ENCODE data around the gene RASAL3. TPM values are rescaled to one million over a fixed set of nuclear protein-coding genes. Genes with fewer than 3 reads are reported as not detected.

The RASAL3 gene
- total and polyA plus RNA-seq, 2 of the 4 experiments (the other 2 are of a cell fraction) = 0.07 TPM; not detected in 1

- H3K4me1 ChIP-seq (ENCODE audit: control insufficient read depth, insufficient read depth, low read length) = peaks cover 8% of the 10 kb centered on the region
- ChIA-PET POLR2A (ENCODE audit: unreplicated experiment) (no interaction called here), CTCF (no interaction called here)
- H4K91ac ChIP-seq (ENCODE audit: insufficient read depth, low read depth, low read length) = no peak overlapping the region
- H3K14ac ChIP-seq (replicated peaks; ENCODE audit: low read depth, low read length) = no peak overlapping the region
- BruUV-seq (replicated peaks) = no TSS peak
- no peaks in the 10 kb centered on the region for H3K27me3 ChIP-seq (ENCODE audit: control insufficient read depth, insufficient read depth, low read length)
- no peak overlapping the region for H2BK120ac ChIP-seq (ENCODE audit: low read depth, low read length)
- H2BK5ac ChIP-seq (ENCODE audit: low read depth, low read length, poor library complexity, severe bottlenecking) = no peak overlapping the region
- H3K4me3 ChIP-seq (ENCODE audit: insufficient read depth, low read depth, low read length) = no peak overlapping the region
- no peak overlapping the region for H3K56ac ChIP-seq (ENCODE audit: extremely low read depth, insufficient read depth, low read length)
- H2AFZ ChIP-seq (replicated peaks; ENCODE audit: low read length, poor library complexity) = no peak overlapping the region
- 0 out of 2 replicates have a peak, but pooled peaks cover 3% of the 10 kb centered on the region for H3K9me1 ChIP-seq (ENCODE audit: insufficient read depth, low read length)
- H4K5ac ChIP-seq (ENCODE audit: low read depth, low read length) = no peak overlapping the region
- H4K8ac ChIP-seq (ENCODE audit: low read depth in 2 of 2, low read length in 2 of 2) = no peak overlapping the region
- TF ChIP-seq MXI1 (IDR thresholded peaks at IDR 0.05; ENCODE audit: borderline replicate concordance, low read depth, low read length) (no peak), FOS (IDR thresholded peaks at IDR 0.05; ENCODE audit: low read depth, low read length) (no peak), RAD21 (IDR thresholded peaks at IDR 0.05; ENCODE audit: low read length) (no peak), NFE2L2 (IDR thresholded peaks at IDR 0.05; ENCODE audit: low read depth, low read length) (no peak), BHLHE40 (IDR thresholded peaks at IDR 0.05; ENCODE audit: low read depth, low read length) (no peak), MAZ (IDR thresholded peaks at IDR 0.05; ENCODE audit: borderline replicate concordance, low read depth, low read length) (no peak), CTCF (conservative IDR thresholded peaks at IDR 0.05; ENCODE audit: low read depth, low read length) (no peak), MAFK (IDR thresholded peaks at IDR 0.05; ENCODE audit: low read depth, low read length) (no peak), SMC3 (IDR thresholded peaks at IDR 0.05; ENCODE audit: low read depth, low read length) (no peak), RFX5 (IDR thresholded peaks at IDR 0.05; ENCODE audit: low read depth, low read length) (no peak), CHD1 (IDR thresholded peaks at IDR 0.05; ENCODE audit: low read depth, low read length) (no peak), POLR2A (IDR thresholded peaks at IDR 0.05; ENCODE audit: low read depth, low read length) (no peak), RCOR1 (IDR thresholded peaks at IDR 0.05; ENCODE audit: insufficient replicate concordance, low read length) (no peak), USF2 (IDR thresholded peaks at IDR 0.05; ENCODE audit: low read depth, low read length) (no peak), ELK1 (IDR thresholded peaks at IDR 0.05; ENCODE audit: borderline replicate concordance, low read depth, low read length) (no peak)
- no peak overlapping the region for H3K27ac ChIP-seq (ENCODE audit: insufficient read depth, low read length)
- H3K23ac ChIP-seq (ENCODE audit: low read depth, low read length) = no peak overlapping the region
- in situ Hi-C loops (cut with MboI; ENCODE audit: low sequenced_read_pairs) (loop anchor here (25.0 kb wide), 1 partner anchor 764 kb away; the partner anchor contains the start of genes AP1M1 and FAM32A), dilution Hi-C loops (cut with HindIII; ENCODE audit: low sequenced_read_pairs, unreplicated experiment) (no loop called here), intact Hi-C loops (cut with micrococcal nuclease) (no loop called here)
- peak overlapping the region; percentile 57 for H2AK9ac ChIP-seq (replicated peaks; ENCODE audit: low read depth, low read length, poor library complexity)
- no peak overlapping the region for H3K4me2 ChIP-seq (ENCODE audit: low read depth, low read length)
- H3K36me3 ChIP-seq (ENCODE audit: control insufficient read depth, insufficient read depth, low read length) = peaks cover 56% of the 10 kb centered on the region
- WGBS, 2 experiments (ENCODE audit: extremely low coverage in 2 of 2, insufficient read length in 1 of 2) = 100% methylated on average over 1 of the region's 6 CpGs; no CpG with 5 or more reads in 1 of the 2 experiments
- peaks cover 38% of the 10 kb centered on the region for H4K20me1 ChIP-seq (ENCODE audit: insufficient read depth, low read length)
- no peak overlapping the region for H2BK15ac ChIP-seq (ENCODE audit: low read depth, low read length)
- no peak overlapping the region for H2AK5ac ChIP-seq (ENCODE audit: low read depth, low read length)
- DNase-seq (no peak), ATAC-seq (ENCODE audit: low read depth) (no peak)
- peaks cover 8 to 31% of the 10 kb centered on the region in 2 experiments; a peak in 3 of 4 replicates for H3K79me1 ChIP-seq (ENCODE audit: low read depth in 1 of 2, low read length in 2 of 2)
- peaks cover 5% of the 10 kb centered on the region; the same call in 1 of the 2 replicates for H3K9me3 ChIP-seq (ENCODE audit: control insufficient read depth, insufficient read depth, low read length)
- no peak overlapping the region for H3K18ac ChIP-seq (ENCODE audit: low read depth, low read length)
- no peak overlapping the region for H3K4ac ChIP-seq (ENCODE audit: low read depth, low read length)
- H3K9ac ChIP-seq (ENCODE audit: low read depth, low read length) = no peak overlapping the region
- H2BK20ac ChIP-seq (ENCODE audit: low read depth, low read length) = no peak overlapping the region
Measured at GRCh38 chr19:15423130-15423529, 41.2 kb downstream of the RASAL3 start.
